HEK293 (cell line): ENCODE data around the gene VPS26C.
A peak's percentile ranks its signal among the peaks of the same experiment; 100 is the strongest.

ENCODE experiments used
- OSR2 ChIP-seq: fragments of 450-650 bp; formaldehyde crosslinking; IDR thresholded peaks from 2 replicates; pipeline ENCODE4 v1.5.1; 2016; ENCODE audit warnings: missing biosample characterization, missing genetic modification characterization
- PRDM10 ChIP-seq: fragments of 450-650 bp; formaldehyde crosslinking; IDR thresholded peaks from 2 replicates; pipeline ENCODE4 v1.5.1; 2016; ENCODE audit warnings: missing biosample characterization, missing genetic modification characterization
- REST ChIP-seq: fragments of 450-650 bp; formaldehyde crosslinking; IDR thresholded peaks from 2 replicates; pipeline ENCODE4 v1.5.1; 2016; ENCODE audit warnings: missing biosample characterization, missing genetic modification characterization
- SP3 ChIP-seq: fragments of 450-650 bp; formaldehyde crosslinking; IDR thresholded peaks from 2 replicates; pipeline ENCODE4 v1.5.1; 2016; ENCODE audit warnings: missing biosample characterization, missing genetic modification characterization
- ZBTB1 ChIP-seq: fragments of 450-650 bp; formaldehyde crosslinking; IDR thresholded peaks from 2 replicates; pipeline ENCODE4 v1.5.1; 2016; ENCODE audit warnings: missing biosample characterization, missing genetic modification characterization
- ZBTB21 ChIP-seq: fragments of 450-650 bp; formaldehyde crosslinking; IDR thresholded peaks from 2 replicates; pipeline ENCODE4 v1.5.1; 2017; ENCODE audit warnings: missing biosample characterization, missing genetic modification characterization
- ZBTB7A ChIP-seq: fragments of 450-650 bp; formaldehyde crosslinking; IDR thresholded peaks from 2 replicates; pipeline ENCODE4 v1.5.1; 2016; ENCODE audit warnings: low read depth, missing biosample characterization, missing genetic modification characterization
- ZNF133 ChIP-seq: fragments of 450-650 bp; formaldehyde crosslinking; IDR thresholded peaks from 2 replicates; pipeline ENCODE4 v1.5.1; 2016; ENCODE audit warnings: missing biosample characterization, missing genetic modification characterization
- ZNF157 ChIP-seq: fragments of 450-650 bp; formaldehyde crosslinking; IDR thresholded peaks from 2 replicates; pipeline ENCODE4 v1.5.1; 2016; ENCODE audit warnings: missing biosample characterization, missing genetic modification characterization
- ZNF24 ChIP-seq: fragments of 450-650 bp; formaldehyde crosslinking; IDR thresholded peaks from 2 replicates; pipeline ENCODE4 v1.5.1; 2016; ENCODE audit warnings: missing biosample characterization, missing genetic modification characterization
- ZNF26 ChIP-seq: fragments of 450-650 bp; formaldehyde crosslinking; IDR thresholded peaks from 2 replicates; pipeline ENCODE4 v1.5.1; 2016; ENCODE audit warnings: missing biosample characterization, missing genetic modification characterization
- ZNF341 ChIP-seq: fragments of 450-650 bp; formaldehyde crosslinking; IDR thresholded peaks from 2 replicates; pipeline ENCODE4; 2016; ENCODE audit warnings: low read depth, missing biosample characterization, missing genetic modification characterization
- ZNF580 ChIP-seq: fragments of 450-650 bp; formaldehyde crosslinking; IDR thresholded peaks from 2 replicates; pipeline ENCODE4 v1.5.1; 2016; ENCODE audit warnings: missing biosample characterization, missing genetic modification characterization
- ZNF585B ChIP-seq: fragments of 450-650 bp; formaldehyde crosslinking; IDR thresholded peaks from 2 replicates; pipeline ENCODE4 v1.5.1; 2016; ENCODE audit warnings: missing biosample characterization, missing genetic modification characterization
- ZNF621 ChIP-seq: fragments of 450-650 bp; formaldehyde crosslinking; IDR thresholded peaks from 2 replicates; pipeline ENCODE4 v1.5.1; 2017; ENCODE audit warnings: missing biosample characterization, missing genetic modification characterization
- ZNF624 ChIP-seq: fragments of 450-650 bp; formaldehyde crosslinking; IDR thresholded peaks from 2 replicates; pipeline ENCODE4 v1.5.1; 2017; ENCODE audit warnings: missing biosample characterization, missing genetic modification characterization
- ZNF664 ChIP-seq: fragments of 450-650 bp; formaldehyde crosslinking; IDR thresholded peaks from 2 replicates; pipeline ENCODE4 v1.5.1; 2016; ENCODE audit warnings: missing biosample characterization, missing genetic modification characterization
- ZNF791 ChIP-seq: fragments of 450-650 bp; formaldehyde crosslinking; IDR thresholded peaks from 2 replicates; pipeline ENCODE4 v1.5.1; 2016; ENCODE audit warnings: missing biosample characterization, missing genetic modification characterization
- ZNF830 ChIP-seq: fragments of 450-650 bp; IDR thresholded peaks from 2 replicates; pipeline ENCODE4 v1.5.0; 2018; ENCODE audit warnings: missing biosample characterization, missing genetic modification characterization, low read depth, mild to moderate bottlenecking, moderate library complexity
- TF ChIP-seq, protein P1 (sequence below): fragments of 450-650 bp; formaldehyde crosslinking; IDR thresholded peaks from 2 replicates; pipeline ENCODE4 v1.5.1; 2016; ENCODE audit warnings: missing biosample characterization, missing genetic modification characterization
- TF ChIP-seq, protein P2 (sequence below): fragments of 450-650 bp; formaldehyde crosslinking; IDR thresholded peaks from 2 replicates; pipeline ENCODE4; 2016; ENCODE audit warnings: missing biosample characterization, missing genetic modification characterization
- TF ChIP-seq, protein P3 (sequence below): fragments of 450-650 bp; formaldehyde crosslinking; IDR thresholded peaks from 2 replicates; pipeline ENCODE4 v1.5.1; 2016; ENCODE audit warnings: missing biosample characterization, missing genetic modification characterization
- TF ChIP-seq, protein P4 (sequence below): fragments of 450-650 bp; formaldehyde crosslinking; IDR thresholded peaks from 2 replicates; pipeline ENCODE4 v1.5.1; 2016; ENCODE audit warnings: missing biosample characterization, missing genetic modification characterization

VPS26C gene

GRCh38 chr21:37267269-37268185 lies at the start of gene VPS26C (continued):
- TF ChIP-seq REST (peak; percentile 71), ZNF580 (tag by site-specific recombination) (0 out of 2 replicates have a peak, but pooled peaks have one; percentile 58), ZNF624 (tag by site-specific recombination) (no peak), ZNF621 (tag by site-specific recombination) (no peak), PRDM10 (tag by site-specific recombination) (peak; percentile 98), SP3 (tag by site-specific recombination) (peak; percentile 100), ZNF830 (no peak), ZNF341 (peak; percentile 100), ZBTB21 (tag by site-specific recombination) (peak; percentile 36), ZBTB1 (tag by site-specific recombination) (no peak), ZNF26 (tag by site-specific recombination) (no peak), ZBTB7A (no peak), ZNF24 (tag by site-specific recombination) (no peak; the same call in 1 of the 2 replicates), ZNF664 (tag by site-specific recombination) (no peak), OSR2 (tag by site-specific recombination) (peak; percentile 70), ZNF133 (tag by site-specific recombination) (no peak), ZNF791 (tag by site-specific recombination) (no peak), ZNF157 (tag by site-specific recombination) (no peak), ZNF585B (tag by site-specific recombination) (no peak)
- TF ChIP-seq, protein P1, sequence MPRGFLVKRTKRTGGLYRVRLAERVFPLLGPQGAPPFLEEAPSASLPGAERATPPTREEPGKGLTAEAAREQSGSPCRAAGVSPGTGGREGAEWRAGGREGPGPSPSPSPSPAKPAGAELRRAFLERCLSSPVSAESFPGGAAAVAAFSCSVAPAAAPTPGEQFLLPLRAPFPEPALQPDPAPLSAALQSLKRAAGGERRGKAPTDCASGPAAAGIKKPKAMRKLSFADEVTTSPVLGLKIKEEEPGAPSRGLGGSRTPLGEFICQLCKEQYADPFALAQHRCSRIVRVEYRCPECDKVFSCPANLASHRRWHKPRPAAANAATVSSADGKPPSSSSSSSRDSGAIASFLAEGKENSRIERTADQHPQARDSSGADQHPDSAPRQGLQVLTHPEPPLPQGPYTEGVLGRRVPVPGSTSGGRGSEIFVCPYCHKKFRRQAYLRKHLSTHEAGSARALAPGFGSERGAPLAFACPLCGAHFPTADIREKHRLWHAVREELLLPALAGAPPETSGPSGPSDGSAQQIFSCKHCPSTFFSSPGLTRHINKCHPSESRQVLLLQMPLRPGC (tag by site-specific recombination) = peak; percentile 62; the same call in 1 of the 2 replicates
- TF ChIP-seq, protein P2, sequence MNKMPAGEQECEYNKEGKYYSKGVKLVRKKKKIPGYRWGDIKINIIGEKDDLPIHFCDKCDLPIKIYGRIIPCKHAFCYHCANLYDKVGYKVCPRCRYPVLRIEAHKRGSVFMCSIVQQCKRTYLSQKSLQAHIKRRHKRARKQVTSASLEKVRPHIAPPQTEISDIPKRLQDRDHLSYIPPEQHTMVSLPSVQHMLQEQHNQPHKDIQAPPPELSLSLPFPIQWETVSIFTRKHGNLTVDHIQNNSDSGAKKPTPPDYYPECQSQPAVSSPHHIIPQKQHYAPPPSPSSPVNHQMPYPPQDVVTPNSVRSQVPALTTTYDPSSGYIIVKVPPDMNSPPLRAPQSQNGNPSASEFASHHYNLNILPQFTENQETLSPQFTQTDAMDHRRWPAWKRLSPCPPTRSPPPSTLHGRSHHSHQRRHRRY (tag by site-specific recombination) = no peak
- TF ChIP-seq, protein P3, sequence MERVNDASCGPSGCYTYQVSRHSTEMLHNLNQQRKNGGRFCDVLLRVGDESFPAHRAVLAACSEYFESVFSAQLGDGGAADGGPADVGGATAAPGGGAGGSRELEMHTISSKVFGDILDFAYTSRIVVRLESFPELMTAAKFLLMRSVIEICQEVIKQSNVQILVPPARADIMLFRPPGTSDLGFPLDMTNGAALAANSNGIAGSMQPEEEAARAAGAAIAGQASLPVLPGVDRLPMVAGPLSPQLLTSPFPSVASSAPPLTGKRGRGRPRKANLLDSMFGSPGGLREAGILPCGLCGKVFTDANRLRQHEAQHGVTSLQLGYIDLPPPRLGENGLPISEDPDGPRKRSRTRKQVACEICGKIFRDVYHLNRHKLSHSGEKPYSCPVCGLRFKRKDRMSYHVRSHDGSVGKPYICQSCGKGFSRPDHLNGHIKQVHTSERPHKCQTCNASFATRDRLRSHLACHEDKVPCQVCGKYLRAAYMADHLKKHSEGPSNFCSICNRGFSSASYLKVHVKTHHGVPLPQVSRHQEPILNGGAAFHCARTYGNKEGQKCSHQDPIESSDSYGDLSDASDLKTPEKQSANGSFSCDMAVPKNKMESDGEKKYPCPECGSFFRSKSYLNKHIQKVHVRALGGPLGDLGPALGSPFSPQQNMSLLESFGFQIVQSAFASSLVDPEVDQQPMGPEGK (tag by site-specific recombination) = peak; percentile 100
- TF ChIP-seq, protein P4, sequence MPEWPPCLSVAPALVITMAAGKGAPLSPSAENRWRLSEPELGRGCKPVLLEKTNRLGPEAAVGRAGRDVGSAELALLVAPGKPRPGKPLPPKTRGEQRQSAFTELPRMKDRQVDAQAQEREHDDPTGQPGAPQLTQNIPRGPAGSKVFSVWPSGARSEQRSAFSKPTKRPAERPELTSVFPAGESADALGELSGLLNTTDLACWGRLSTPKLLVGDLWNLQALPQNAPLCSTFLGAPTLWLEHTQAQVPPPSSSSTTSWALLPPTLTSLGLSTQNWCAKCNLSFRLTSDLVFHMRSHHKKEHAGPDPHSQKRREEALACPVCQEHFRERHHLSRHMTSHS (tag by site-specific recombination) = no peak
